ENCODE results near the gene VPS13D.
"Not testable (repeated sequence)": the region's sequence is repeated elsewhere in the genome, so short reads cannot be mapped to it uniquely, and the experiment has no call there.

DNA sequence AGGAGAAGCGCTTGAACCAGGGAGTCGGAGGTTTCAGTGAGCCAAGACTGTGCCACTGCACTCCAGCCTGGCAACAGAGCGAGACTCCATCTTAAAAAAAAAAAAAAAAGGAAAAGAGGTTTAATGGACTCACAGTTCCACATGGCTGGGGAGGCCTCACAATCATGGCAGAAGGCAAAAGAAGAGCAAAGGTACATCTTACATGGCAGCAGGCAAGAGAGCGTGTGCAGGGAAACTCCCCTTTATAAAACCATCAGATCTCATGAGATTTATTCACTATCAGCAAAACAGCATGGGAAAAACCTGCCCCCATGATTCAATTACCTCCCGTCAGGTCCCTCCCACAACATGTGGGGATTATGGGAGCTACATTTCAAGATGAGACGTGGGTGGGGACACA lies 5.7 kb upstream of the VPS13D start:
- TF ChIP-seq, protein P1, sequence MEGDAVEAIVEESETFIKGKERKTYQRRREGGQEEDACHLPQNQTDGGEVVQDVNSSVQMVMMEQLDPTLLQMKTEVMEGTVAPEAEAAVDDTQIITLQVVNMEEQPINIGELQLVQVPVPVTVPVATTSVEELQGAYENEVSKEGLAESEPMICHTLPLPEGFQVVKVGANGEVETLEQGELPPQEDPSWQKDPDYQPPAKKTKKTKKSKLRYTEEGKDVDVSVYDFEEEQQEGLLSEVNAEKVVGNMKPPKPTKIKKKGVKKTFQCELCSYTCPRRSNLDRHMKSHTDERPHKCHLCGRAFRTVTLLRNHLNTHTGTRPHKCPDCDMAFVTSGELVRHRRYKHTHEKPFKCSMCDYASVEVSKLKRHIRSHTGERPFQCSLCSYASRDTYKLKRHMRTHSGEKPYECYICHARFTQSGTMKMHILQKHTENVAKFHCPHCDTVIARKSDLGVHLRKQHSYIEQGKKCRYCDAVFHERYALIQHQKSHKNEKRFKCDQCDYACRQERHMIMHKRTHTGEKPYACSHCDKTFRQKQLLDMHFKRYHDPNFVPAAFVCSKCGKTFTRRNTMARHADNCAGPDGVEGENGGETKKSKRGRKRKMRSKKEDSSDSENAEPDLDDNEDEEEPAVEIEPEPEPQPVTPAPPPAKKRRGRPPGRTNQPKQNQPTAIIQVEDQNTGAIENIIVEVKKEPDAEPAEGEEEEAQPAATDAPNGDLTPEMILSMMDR (IDR thresholded peaks at IDR 0.05): not testable (repeated sequence)
- TF ChIP-seq POLR2A (IDR thresholded peaks at IDR 0.05): not testable (repeated sequence)

Data from body of pancreas (tissue), 4 donors.